GM12891 (cell line): Measurements from ENCODE around the gene FPR1.

Experiments used
- POLR2A ChIP-seq: IDR thresholded peaks from 2 replicates; pipeline ENCODE4 v1.6.1; 2011; ENCODE audit warnings: low read depth, low read length, control low read depth
- POLR2AphosphoS5 ChIP-seq: IDR thresholded peaks from 2 replicates; pipeline ENCODE4 v1.6.1; 2011; ENCODE audit warnings: low read depth, low read length, control low read depth
- POU2F2 ChIP-seq: IDR thresholded peaks from 2 replicates; pipeline ENCODE4 v1.6.1; 2011; ENCODE audit warnings: low read depth, mild to moderate bottlenecking, control low read depth, low read length, moderate library complexity
- TAF1 ChIP-seq: IDR thresholded peaks from 2 replicates; pipeline ENCODE4 v1.6.1; 2011; ENCODE audit warnings: low read depth, low read length, control low read depth

DNA sequence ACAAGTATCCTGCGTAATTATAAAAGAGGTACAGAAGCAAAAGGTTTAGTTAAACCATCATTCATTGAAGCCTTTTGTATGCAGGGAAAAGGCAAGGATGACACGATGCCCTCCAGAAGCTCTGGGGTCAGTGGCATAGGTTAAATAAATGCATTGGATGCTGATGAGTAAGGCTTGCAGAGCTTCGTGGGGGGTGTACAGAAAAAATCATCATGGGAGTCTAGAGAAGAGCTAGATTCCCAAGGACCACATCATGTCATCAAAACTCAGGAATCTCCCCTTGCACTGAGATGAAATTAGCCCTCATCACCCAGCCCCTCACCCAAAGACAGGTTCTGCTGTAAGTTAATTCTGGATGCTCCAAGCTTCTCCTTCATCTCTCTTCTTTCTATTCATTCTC, 8.3 kb downstream of the FPR1 start:
- TF ChIP-seq POLR2AphosphoS5 (no peak), TAF1 (no peak), POLR2A (no peak), POU2F2 (no peak)
